Activated CD4-positive, alpha-beta T cell treated with anti-CD3 and anti-CD28 coated beads, Interleukin-2, Interleukin-4, amounts not matched to agents 100 ng/mL and 50 ng/mL, durations not matched to agents 16 hours and 8 hours (primary cell): Measurements from ENCODE around the gene DNM2.
A peak's percentile ranks its signal among the peaks of the same experiment; 100 is the strongest.
"Not testable (repeated sequence)": the region's sequence is repeated elsewhere in the genome, so short reads cannot be mapped to it uniquely, and the experiment has no call there.

ENCODE experiments used
- DNase-seq: peaks from one replicate; pipeline ENCODE4 v3.0.0-alpha.2; 2020; ENCODE audit warnings: low spot score

Gene DNM2

DNA sequence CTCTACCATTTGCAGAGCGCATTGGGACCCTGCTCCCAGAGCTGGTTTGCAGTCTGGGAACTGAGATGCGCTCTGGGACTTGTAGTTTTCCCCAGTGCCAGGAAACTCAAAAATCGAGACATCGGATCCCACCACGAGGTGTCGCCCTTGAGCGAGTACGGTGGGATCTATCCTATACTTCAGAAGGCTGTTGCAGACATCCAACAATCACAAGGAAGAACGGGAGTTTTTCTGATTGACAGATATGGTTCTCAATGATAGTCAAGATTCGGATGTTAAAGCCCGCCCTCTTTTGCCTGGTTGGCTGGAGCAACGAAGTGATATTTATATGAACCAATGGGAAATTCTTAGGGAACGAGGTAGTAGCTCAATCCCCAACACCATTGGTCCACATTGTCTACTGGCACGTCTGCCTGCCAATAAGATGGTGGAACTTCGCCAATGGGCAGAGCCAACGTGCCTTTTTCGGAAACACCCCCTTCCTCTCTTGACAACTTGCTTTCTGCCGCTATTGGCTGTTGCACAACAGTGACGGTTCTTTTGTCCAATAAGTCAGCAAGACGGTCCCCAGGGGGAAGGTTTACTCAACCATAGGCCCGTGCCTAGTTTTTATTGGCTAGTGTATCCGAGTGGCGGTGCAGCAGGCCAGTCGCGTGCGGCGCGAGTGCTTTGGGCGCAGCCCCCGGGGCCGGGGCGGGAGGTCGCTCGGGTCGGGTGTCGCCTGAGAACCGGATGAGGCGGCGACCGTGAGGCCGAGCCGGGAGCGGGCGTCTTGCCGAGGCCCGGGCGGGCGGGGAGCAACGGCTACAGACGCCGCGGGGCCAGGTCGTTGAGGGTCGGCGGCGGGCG lies at the start of gene DNM2:
Gene DNM2, plus strand, starts transcription at position 724 of the 849 bp plus-strand sequence. CDS start 164 bp downstream, outside the sequence.
- DNase-seq, result peak; percentile 100

DNA sequence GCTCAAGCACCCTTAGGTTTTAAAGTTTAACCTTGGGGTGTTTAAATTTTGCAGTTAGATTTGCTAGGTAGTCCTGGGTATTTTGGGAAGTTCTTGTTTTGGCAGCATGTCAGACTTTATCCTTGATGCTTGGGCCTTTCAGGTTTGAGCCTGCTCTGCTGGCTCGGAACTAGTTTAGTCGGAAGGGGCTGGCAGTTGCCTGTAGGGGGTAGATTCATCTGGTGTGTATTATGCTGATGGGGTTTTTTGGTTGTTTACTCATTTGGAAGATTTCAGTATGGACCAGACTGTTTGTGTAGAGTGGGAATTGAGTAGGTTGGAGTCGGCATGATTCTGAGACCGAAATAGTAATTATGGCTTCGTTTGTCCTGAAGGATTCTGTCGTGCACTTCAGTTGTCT lies 48.6 kb upstream of the DNM2 start:
- no peak for DNase-seq

DNA sequence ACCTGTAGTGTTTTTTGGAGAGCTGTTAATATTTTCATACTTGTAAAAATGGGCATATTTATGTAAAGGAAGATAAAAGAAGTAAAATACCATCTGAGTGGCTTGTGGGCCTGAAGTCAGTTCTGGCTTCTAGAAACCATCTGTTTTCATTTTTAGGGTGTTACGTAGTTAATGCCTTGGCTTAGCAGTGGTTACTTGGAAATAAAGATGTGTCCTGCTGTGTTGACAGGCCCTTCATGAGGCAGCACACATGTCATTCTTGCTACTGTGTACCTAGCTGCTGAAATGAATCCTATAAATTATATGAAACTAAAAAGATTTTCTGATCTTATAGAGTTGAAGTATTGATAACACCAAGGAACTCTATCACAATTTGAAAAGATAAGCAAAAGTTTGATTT lies 47.7 kb upstream of the DNM2 start:
- DNase-seq, result no peak

DNA sequence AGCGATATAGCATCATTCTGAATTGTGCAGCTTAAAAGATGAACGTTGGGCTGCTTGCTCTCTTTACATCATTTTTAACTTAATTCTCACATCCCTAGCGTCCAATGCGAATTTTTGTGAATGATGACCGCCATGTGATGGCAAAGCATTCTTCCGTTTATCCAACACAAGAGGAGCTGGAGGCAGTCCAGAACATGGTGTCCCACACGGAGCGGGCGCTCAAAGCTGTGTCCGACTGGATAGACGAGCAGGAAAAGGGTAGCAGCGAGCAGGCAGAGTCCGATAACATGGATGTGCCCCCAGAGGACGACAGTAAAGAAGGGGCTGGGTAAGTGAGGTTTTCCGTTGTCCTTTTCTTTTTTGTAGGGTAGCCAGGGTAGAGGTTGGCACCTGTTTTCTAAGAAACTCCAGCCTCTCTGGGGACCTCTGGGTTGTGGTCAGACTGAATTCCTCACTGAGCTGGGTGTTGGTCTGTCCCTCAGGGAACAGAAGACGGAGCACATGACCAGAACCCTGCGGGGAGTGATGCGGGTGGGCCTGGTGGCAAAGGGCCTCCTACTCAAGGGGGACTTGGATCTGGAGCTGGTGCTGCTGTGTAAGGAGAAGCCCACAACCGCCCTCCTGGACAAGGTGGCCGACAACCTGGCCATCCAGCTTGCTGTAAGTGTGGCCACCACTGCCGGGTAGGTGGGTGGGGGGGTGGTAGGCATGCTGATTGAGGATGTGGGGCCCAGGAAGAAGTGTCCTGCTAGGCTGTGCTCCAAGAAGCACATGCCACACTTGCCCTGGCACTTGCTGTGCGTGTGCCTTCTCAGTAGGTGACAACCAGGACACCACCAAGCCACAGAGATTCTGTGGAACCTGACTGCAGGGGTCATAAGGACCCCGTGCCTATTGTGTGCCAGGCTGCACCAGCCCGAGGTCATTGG lies 46.7 kb upstream of the DNM2 start:
- no peak for DNase-seq

DNA sequence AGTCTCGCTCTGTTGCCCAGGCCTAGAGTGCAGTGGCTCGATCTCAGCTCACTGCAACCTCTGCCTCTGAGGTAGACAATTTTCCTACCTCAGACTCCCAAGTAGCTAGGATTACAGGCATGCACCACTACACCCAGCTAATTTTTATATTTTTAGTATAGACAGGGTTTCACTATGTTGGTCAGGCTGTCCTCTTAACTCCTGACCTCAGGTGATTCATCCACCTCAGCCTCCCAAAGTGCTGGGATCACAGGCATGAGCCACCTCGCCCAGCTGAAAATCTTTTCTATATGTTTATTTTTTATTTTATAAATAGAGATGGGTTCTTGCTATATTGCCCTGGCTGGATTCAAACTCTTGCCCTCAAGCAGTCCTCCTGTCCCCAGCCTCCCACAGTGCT lies 46.0 kb upstream of the DNM2 start:
- DNase-seq, result not testable (repeated sequence)

DNA sequence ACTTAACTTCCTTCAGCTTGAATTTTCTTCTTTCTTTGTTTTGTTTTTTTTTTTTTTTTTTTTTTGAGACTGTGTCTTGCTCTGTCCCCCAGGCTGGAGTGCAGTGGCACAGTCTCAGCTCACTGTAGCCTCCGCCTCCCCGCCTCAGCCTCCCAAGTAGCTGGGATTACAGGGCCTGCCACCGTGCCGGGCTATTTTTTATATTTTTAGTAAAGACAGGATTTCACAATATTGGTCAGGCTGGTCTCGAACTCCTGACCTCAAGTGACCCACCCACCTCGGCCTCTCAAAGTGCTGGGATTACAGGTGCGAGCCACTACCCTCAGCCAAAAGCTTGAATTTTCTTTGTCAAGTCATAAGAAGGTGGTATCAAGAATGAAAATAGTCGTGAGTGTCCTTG lies 42.7 kb upstream of the DNM2 start:
- DNase-seq, result not testable (repeated sequence)

DNA sequence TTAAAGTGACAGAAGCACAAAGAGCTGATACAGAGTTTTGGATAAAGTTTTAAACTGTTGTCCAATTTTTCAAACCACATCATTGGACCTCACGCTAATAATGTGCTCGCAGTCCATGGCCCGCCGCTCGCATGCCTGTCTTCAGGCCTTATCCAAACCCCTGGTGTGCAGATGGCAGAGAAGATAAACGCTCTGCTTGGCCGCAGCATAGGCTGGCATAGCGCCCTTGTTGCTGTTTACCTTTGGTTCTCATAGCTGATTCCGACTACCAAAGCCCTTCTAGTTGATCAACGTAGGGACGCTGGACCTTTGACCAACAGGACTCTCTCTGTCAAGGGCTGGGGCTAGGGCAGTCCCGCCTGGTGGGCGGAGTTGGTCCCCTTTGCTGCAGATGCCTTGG lies 40.1 kb upstream of the DNM2 start:
- no peak for DNase-seq

DNA sequence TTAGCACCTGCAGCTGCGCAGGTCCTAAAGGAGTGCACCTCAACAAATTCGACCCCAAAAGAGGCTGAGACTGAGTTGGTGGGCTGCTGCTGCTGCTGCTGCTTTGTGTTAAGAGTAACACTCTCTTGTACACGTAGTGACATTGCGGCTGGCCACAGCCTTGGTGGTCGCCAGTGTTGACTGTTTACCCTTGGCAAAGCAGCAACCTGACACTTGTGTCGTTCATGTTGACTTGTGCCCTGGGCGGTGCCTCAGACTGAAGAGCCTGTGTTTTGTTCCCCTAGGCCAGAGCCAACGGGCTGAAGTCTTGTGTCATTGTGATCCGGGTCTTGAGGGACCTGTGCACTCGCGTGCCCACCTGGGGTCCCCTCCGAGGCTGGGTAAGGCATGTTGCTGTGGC lies 39.1 kb upstream of the DNM2 start:
- no peak for DNase-seq

DNA sequence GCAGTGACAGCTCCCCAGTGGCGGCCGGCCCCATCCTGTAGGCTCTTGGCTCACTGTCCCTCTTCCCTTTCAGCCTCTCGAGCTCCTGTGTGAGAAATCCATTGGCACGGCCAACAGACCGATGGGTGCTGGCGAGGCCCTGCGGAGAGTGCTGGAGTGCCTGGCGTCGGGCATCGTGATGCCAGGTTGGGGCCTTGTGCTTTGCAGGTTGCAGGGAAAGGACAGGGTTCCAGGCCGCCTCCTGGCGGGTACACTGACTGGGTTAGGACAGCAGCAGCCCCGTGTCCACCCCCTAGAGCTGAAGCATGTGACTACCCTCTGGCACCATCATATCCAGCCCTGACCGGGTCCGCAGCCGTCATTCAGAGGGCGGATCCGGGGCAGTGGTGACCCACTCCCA lies 38.1 kb upstream of the DNM2 start:
- DNase-seq, result no peak

DNA sequence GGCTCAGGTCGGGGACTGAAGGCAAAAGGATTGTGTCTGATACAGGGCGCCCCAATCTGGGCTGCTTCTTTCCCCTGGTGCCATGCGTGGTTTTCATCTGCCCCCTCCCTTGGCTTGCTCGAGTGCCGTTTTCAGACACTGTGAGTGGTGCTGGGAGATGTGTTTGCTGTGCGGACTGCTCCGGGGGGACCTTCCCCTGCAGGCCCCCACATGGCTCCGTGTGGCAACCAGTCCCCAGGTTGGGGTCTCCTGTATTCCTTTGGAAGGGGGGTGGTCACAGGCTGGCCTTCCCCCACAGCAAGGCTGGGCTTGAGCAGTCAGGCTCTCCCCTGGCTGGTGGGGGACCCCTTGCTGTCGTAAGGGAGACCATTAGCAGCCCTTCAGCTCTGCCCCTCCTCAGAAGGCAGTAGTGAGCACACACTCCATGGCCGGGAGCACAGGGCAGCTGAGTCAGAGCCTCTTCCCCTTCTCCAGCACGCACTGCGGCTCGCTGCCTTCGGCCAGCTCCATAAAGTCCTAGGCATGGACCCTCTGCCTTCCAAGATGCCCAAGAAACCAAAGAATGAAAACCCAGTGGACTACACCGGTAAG lies 37.2 kb upstream of the DNM2 start:
- DNase-seq, result no peak

DNA sequence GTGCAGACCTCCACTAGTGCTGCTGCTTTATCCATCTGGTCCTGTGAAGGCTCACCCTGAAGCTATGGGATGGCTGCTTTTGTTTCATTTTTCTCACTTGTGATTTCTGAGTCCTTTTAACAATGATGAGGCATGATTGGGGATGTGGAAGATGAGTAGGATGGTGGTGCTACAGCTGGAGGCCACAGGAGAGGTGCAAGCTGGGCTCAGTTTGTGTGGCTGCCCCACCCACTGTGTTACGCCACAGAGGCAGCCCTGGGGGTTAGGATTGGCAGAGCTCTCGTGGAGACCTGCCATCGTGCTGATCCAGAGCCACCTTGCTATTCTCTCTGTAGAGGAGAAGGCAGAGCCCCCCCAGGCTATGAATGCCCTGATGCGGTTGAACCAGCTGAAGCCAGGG lies 36.2 kb upstream of the DNM2 start:
- no peak for DNase-seq

DNA sequence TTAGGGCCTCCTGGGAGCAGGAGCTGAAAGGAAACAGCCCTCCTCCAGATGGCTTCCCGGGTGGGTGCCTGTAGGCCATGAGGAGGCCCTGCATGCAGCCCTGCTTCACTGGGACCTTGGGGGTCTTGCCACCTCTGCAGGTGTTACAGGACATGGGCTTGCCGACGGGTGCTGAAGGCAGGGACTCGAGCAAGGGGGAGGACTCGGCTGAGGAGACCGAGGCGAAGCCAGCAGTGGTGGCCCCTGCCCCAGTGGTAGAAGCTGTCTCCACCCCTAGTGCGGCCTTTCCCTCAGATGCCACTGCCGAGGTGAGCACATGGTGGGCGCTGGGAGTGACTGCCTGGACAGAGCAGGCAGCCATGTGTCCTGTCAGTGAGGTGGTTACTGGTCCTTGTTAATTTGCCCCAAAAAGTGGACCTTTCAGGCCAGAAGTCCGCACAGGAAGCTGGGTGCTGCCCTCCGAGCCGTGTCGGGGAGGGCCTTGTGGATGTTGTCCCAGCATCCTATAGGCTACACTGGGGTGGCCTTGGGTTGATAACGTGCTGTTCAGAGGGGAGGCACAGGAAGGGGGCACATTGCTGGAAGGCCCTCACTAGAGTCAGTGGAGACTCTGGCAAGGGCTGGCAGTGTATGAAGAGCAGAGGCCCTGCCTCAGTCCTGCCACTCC lies 35.3 kb upstream of the DNM2 start:
- no peak for DNase-seq

DNA sequence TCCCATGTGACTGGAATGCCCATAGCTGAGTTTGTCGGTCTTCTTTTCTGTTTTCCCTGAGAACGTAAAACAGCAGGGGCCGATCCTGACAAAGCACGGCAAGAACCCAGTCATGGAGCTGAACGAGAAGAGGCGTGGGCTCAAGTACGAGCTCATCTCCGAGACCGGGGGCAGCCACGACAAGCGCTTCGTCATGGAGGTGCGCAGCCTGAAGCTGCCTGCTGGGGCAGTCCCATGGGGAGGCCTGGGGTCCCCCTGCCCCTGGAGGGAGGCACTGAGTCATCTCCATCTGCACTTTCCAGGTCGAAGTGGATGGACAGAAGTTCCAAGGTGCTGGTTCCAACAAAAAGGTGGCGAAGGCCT lies 34.8 kb upstream of the DNM2 start:
- DNase-seq, result no peak

DNA sequence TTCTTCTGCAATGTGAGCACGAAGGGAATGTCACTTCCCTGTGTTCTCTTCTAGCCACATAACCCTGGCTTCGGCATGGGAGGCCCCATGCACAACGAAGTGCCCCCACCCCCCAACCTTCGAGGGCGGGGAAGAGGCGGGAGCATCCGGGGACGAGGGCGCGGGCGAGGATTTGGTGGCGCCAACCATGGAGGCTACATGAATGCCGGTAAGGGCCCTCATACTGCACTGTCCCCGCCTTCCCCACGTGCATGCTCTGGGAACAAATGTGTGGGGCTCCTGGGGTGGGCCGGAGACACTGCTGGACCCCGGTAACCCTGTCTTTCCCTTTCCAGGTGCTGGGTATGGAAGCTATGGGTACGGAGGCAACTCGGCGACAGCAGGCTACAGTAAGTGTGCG lies 34.3 kb upstream of the DNM2 start:
- no peak for DNase-seq

DNA sequence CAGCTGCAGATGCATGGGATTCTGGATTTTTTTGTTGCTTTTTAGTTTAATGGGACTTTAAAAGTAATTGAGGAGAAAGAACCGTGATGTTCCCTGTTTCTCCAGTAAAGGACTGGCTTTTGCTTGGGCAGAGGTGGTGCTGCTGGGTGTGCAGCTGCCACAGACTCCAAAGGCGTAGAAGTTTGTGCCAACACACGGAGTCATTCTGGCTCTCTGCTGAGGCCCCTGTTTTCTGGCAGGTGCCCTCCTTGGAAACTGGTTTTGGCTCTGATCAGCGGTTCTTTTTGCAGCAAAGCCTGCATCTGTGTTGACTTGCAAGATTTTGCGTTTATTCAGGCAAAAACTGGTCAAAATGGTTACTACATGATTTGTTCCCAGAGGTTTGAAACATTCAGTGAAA lies 32.7 kb upstream of the DNM2 start:
- no peak for DNase-seq

DNA sequence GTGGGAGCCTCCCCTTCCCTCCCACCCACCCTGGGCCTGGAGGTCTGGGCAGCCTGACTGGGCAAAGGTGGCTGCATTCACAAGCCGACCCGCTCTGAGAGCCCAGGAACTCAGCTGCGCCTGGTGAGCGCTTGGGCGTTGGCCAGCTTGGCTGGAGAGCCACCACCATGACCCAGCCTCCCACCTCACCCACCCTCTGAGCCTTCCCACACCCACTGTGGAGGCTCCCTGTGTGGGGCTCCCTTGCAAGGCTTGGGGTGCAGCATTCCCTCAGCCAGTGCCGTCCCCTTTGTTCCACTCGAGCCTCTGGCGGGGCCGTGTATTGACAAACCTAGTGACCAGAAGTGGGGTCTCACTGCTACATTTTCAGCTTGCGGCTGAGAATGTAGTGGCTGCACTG lies 31.7 kb upstream of the DNM2 start:
- DNase-seq, result no peak

DNA sequence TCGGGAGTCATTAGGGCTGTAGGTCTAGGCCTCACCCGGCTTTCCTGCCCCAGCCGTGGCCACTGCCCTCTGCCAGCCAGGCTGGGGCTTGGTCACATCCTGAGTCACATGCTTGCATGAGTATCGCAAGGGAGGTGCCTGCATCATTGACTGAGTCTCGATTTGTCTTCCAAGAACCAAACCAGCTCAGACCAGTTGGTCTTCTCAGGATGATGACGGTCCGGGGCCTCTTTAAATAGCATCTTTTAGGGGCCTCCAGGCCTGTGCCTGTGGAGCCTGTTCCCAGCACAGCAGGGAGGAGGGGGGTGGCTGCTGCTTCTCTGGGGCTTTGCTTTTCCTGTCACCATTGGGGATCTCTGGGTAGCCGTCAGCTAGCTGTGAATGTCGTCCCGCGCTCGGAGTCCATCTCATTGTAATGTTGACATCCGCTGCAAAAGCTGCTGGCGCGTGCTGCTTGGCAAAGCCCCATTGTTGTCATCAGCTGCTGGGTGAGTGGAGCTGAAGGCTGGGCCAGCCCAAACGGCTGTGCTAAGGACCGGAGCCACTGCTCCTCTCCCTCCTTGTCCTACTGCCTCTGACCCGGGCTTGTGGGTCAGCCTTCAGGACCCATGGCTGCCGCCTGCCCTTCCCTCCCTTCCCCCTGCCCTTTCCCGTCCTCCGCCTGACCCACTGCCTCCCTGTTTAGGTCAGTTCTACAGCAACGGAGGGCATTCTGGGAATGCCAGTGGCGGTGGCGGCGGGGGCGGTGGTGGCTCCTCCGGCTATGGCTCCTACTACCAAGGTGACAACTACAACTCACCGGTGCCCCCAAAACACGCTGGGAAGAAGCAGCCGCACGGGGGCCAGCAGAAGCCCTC lies 31.0 kb upstream of the DNM2 start:
- DNase-seq, result no peak

DNA sequence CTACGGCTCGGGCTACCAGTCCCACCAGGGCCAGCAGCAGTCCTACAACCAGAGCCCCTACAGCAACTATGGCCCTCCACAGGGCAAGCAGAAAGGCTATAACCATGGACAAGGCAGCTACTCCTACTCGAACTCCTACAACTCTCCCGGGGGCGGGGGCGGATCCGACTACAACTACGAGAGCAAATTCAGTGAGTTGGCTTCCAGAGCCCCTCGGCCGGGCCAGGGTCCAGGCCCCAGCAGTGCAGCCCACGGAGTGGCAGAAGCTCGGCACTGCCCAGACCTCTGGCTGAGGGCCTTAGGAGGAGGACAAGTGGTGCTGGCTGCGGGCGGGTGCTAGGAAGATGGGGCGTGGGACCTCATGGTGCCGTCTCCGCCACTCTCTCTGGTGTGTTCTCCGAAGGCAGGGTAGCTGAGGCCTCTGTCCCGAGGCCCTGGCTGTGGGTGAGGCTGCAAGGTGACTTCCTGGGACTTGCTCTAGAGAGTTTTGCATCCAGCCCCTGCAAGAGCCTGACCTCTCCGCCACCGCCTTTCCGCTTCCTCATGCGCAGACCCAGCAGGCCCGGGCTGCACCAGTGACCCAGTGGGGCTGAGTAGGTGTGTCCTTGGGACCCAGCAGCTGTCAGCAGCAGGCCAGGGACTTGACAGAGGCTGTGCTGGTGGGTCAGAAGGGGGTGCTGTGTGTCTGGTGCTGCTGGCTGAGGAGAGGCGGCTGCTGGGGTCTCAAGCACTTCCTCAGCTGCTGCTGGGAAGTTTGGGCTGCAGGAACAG lies 30.2 kb upstream of the DNM2 start:
- DNase-seq, result no peak

DNA sequence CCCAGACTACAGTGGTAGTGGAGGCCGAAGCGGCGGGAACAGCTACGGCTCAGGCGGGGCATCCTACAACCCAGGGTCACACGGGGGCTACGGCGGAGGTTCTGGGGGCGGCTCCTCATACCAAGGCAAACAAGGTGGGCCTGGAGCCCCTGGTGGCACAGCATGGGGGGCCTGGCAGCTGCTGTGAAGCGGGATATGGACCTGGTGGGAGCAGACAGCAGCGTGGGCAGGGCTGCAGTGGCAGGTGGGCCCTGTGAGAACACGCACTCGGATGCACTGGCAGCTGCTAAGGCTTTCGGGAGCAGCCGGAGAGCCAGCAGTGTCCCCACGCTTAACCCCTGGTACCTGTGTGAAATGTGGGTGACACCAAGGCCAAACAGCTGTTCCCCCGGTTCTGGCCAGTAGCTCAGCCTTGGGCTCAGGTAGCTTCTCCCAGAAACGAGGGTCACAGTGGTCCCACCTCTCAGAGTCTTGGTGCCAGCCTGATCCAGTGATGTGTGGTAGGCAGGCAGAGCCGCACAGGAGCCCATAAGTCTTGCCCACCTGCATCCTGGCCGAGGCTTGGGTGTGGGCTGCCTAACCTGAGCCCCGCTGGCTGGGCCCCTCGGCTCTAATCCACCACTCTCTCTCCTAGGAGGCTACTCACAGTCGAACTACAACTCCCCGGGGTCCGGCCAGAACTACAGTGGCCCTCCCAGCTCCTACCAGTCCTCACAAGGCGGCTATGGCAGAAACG lies 29.2 kb upstream of the DNM2 start:
- DNase-seq, result no peak

DNA sequence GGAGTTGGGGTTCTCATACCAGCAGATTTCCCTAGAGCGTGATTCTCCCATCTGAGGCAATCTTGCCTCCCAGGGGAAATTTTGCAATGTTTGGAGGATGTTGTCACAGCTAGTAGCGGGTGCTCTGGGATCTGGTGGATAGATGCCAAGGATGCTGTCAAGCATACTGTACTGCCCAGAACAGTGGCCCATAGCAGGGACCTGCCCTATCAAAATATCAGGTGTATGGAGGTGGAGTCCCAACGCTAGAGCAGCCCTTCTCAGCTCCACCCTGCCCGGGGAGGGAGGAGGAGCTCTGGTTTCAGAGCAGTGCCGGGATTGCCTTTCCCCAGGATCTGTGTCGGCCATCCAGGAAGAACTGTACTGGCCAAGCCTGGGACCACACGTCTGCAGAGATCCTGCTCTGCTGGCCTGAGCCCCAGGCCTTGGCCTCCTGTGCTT lies 27.5 kb upstream of the DNM2 start:
- no peak for DNase-seq
